A549 (cell line): ENCODE data around the gene SRP9. TPM values are rescaled to one million over a fixed set of nuclear protein-coding genes. Genes with fewer than 3 reads are reported as not detected.

Experiments used
- ATAC-seq, 2 experiments: fragments of 200-7000 bp in 1 of 2; fragments of >200 bp in 1 of 2; cut with Nextera tagmentation in 1 of 2; cut with Tn5 transposase in 1 of 2; 3 replicates each; pipeline versions ENCODE4 v1.8.0 to v1.9.1; 2018 to 2020; ENCODE audit warnings: mild to moderate bottlenecking in 1 of 2, moderate library complexity in 1 of 2
- CTCF ChIA-PET: fragments of 300-600 bp; sonication (Branson Sonifier 250); formaldehyde crosslinking; extraction: SDS; loops from one replicate; lab custom pipeline; 2021; ENCODE audit warnings: antibody characterized with exemption, inconsistent platforms; lab: Yijun Ruan, JAX
- POLR2A ChIA-PET: fragments of 350-600 bp; formaldehyde crosslinking; extraction: SDS; loops from one replicate; lab custom pipeline; 2021; ENCODE audit warnings: antibody characterized with exemption, inconsistent platforms; lab: Yijun Ruan, JAX
- DNase-seq, 2 experiments: peaks; one replicate each; pipeline versions ENCODE4 v3.0.0 to v3.0.0-alpha.2; 2011 to 2016; ENCODE audit warnings: low read depth in 1 of 2, low spot score in 1 of 2
- FAIRE-seq: peaks from 2 replicates; lab custom pipeline; 2011; peaks lifted over from hg19 to GRCh38; lab: Jason Lieb, UNC
- H3K27ac ChIP-seq, 2 experiments: fragments of >200 bp; sonication (Bioruptor Twin); formaldehyde crosslinking; 3 replicates each; pipeline ENCODE4 v1.5.1; 2016 to 2017
- H3K4me1 ChIP-seq: fragments of >200 bp; sonication (Bioruptor Twin); formaldehyde crosslinking; 3 replicates; pipeline ENCODE4 v1.6.1; 2016
- H3K4me2 ChIP-seq: fragments of >200 bp; sonication (Bioruptor Twin); formaldehyde crosslinking; 3 replicates; pipeline ENCODE4 v1.6.1; 2016
- H3K4me3 ChIP-seq: fragments of >200 bp; sonication (Bioruptor Twin); formaldehyde crosslinking; 3 replicates; pipeline ENCODE4 v1.5.1; 2016
- H3K9me3 ChIP-seq: fragments of >200 bp; sonication (Bioruptor Twin); formaldehyde crosslinking; 3 replicates; pipeline ENCODE4 v1.6.1; 2016
- CBX2 ChIP-seq: fragments of 200-600 bp; sonication (generic); IDR thresholded peaks from 2 replicates; pipeline ENCODE4 v1.6.1; 2016; ENCODE audit warnings: low read depth, mild to moderate bottlenecking, borderline replicate concordance
- CEBPB ChIP-seq, 2 experiments: fragments of >200 bp in 1 of 2; sonication (Bioruptor Twin) in 1 of 2; formaldehyde crosslinking in 1 of 2; IDR thresholded peaks; 2 replicates each; pipeline ENCODE4 v1.6.1; 2012 to 2016
- CHD4 ChIP-seq: fragments of 200-600 bp; sonication (generic); IDR thresholded peaks from 2 replicates; pipeline ENCODE4 v1.6.1; 2016; ENCODE audit warnings: antibody characterized with exemption, mild to moderate bottlenecking, borderline replicate concordance
- EP300 ChIP-seq, 2 experiments: fragments of >200 bp; sonication (Bioruptor Twin); formaldehyde crosslinking; IDR thresholded peaks; 2 replicates in 1 of 2; 3 replicates in 1 of 2; pipeline ENCODE4 v1.6.1; 2016 to 2017
- ESRRA ChIP-seq: fragments of 150-350 bp; IDR thresholded peaks from 2 replicates; pipeline ENCODE4 v1.6.1; 2014; ENCODE audit warnings: mild to moderate bottlenecking, low read length, borderline replicate concordance
- FOSL2 ChIP-seq, 2 experiments: fragments of 450-650 bp in 1 of 2; fragments of >200 bp in 1 of 2; sonication (Bioruptor Twin) in 1 of 2; formaldehyde crosslinking; IDR thresholded peaks; 2 replicates each; pipeline versions ENCODE4 v1.5.0 to v1.6.1; 2016 to 2020; ENCODE audit warnings: mild to moderate bottlenecking in 1 of 2, moderate library complexity in 1 of 2
- HOXA7 ChIP-seq: fragments of 250-450 bp; sonication (Bioruptor Pico); IDR thresholded peaks from 2 replicates; pipeline ENCODE4 v1.5.0; 2020; ENCODE audit warnings: mild to moderate bottlenecking, moderate library complexity
- MAFK ChIP-seq: fragments of 450-650 bp; IDR thresholded peaks from 2 replicates; pipeline ENCODE4 v1.6.1; 2014; ENCODE audit not compliant: partially characterized antibody
- MYC ChIP-seq: IDR thresholded peaks from 2 replicates; pipeline ENCODE4 v1.6.1; 2012; ENCODE audit warnings: mild to moderate bottlenecking, inconsistent platforms, low read length, improper control_type of control experiment, borderline replicate concordance
- POLR2AphosphoS2 ChIP-seq: conservative IDR thresholded peaks from 2 replicates; pipeline ENCODE4 v1.6.1; 2012; ENCODE audit warnings: low read length, improper control_type of control experiment, inconsistent platforms
- RAD21 ChIP-seq, 2 experiments: fragments of >200 bp in 1 of 2; sonication (Bioruptor Twin) in 1 of 2; formaldehyde crosslinking in 1 of 2; IDR thresholded peaks in 1 of 2; conservative IDR thresholded peaks in 1 of 2; 2 replicates in 1 of 2; 3 replicates in 1 of 2; pipeline ENCODE4 v1.6.1; 2012 to 2018; ENCODE audit warnings: inconsistent platforms in 1 of 2
- RARB ChIP-seq: fragments of 250-450 bp; sonication (Bioruptor Pico); IDR thresholded peaks from 2 replicates; pipeline ENCODE4 v1.8.0; 2021; ENCODE audit warnings: mild to moderate bottlenecking, moderate library complexity
- RFX5 ChIP-seq: fragments of 450-650 bp; IDR thresholded peaks from 2 replicates; pipeline ENCODE4 v1.7.1; 2014; ENCODE audit warnings: antibody characterized with exemption, mild to moderate bottlenecking, moderate library complexity
- TFCP2L1 ChIP-seq: fragments of 250-450 bp; sonication (Bioruptor Pico); IDR thresholded peaks from 2 replicates; pipeline ENCODE4 v1.5.0; 2021; ENCODE audit warnings: mild to moderate bottlenecking
- USF2 ChIP-seq: fragments of 450-650 bp; IDR thresholded peaks from 2 replicates; pipeline ENCODE4 v1.6.1; 2014; ENCODE audit warnings: antibody characterized with exemption
- ZFP36 ChIP-seq: fragments of 450-650 bp; IDR thresholded peaks from 2 replicates; pipeline ENCODE4 v1.6.1; 2014; ENCODE audit warnings: borderline replicate concordance; ENCODE audit not compliant: partially characterized antibody
- WGBS: methylation state at CpG from one replicate; pipeline ENCODE4 v1.1.6; 2017; ENCODE audit errors: missing lambda C conversion rate; 5-methylcytosine and 5-hydroxymethylcytosine counted together
- polyA plus RNA-seq, 4 experiments: library from polyadenylated mRNA; depleted of rRNA in 3 of 4; stranded (reverse); fragments of >200 nt; fragmentation: RNase III in 1 of 4; extraction: RNeasy Plus Mini Kit Qiagen cat#74134 plus additional on column Dnase treatment in 1 of 4; gene quantifications; 2 replicates in 3 of 4; 3 replicates in 1 of 4; pipeline ENCODE4 v1.2.3, GENCODE V29; 2011 to 2017
- TF ChIP-seq, protein P1 (sequence below): IDR thresholded peaks from 2 replicates; pipeline ENCODE4 v1.6.1; 2012
- TF ChIP-seq, protein P2 (sequence below): fragments of 150-350 bp; IDR thresholded peaks from 2 replicates; pipeline ENCODE4 v1.6.1; 2014; ENCODE audit warnings: low read depth, mild to moderate bottlenecking, low read length
- TF ChIP-seq, protein P3 (sequence below): IDR thresholded peaks from 2 replicates; pipeline ENCODE4 v1.6.1; 2012
- TF ChIP-seq, protein P4 (sequence below): fragments of 250-450 bp; sonication (Bioruptor Pico); IDR thresholded peaks from 2 replicates; pipeline ENCODE4 v1.5.0; 2021; ENCODE audit warnings: mild to moderate bottlenecking, moderate library complexity, borderline replicate concordance

SRP9 gene
- polyA plus RNA-seq, 2 of the 4 experiments (the other 2 are of a cell fraction): 352 to 629 TPM

GRCh38 chr1:225828706-225829345, 51.2 kb downstream of the SRP9 start (continued):
- TF ChIP-seq RFX5 (no peak), CEBPB (IDR thresholded peaks at IDR 0.05) (no peak)
- TF ChIP-seq, protein P1, sequence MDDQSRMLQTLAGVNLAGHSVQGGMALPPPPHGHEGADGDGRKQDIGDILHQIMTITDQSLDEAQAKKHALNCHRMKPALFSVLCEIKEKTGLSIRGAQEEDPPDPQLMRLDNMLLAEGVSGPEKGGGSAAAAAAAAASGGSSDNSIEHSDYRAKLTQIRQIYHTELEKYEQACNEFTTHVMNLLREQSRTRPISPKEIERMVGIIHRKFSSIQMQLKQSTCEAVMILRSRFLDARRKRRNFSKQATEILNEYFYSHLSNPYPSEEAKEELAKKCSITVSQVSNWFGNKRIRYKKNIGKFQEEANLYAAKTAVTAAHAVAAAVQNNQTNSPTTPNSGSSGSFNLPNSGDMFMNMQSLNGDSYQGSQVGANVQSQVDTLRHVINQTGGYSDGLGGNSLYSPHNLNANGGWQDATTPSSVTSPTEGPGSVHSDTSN: no peak

DNA sequence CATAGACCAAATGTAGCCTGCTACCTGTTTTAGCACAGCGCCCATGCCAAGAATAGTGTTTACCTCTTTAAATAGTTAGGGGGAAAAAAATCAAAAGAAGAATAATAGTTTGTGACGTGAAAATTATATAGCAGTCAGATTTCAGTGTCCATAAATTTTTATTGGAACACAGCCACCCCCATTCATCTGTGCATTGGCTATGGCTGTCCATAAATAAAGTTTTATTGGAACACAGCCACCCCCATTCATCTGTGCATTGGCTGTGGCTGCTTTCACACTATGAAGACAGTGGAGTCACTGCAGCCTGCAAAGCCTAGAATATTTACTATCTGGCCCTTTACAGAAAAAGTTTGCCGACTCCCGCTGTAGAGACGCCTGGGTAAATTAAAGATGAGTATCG, 53.2 kb downstream of the SRP9 start:
- CTCF ChIA-PET: interaction anchor here (0.6 to 1.6 kb wide), 3 partner anchors 20 to 51 kb away, joined by 3 to 6 read pairs (median 5); partner anchors contain the start of gene TMEM63A
- TF ChIP-seq EP300 (IDR thresholded peaks at IDR 0.05) (no peak), HOXA7 (CRISPR knock-in tag) (no peak), RAD21 (conservative IDR thresholded peaks at IDR 0.05 in 1 of 2, IDR thresholded peaks at IDR 0.05 in 1 of 2) (no peak), MYC (no peak), MAFK (no peak), ESRRA (no peak), RARB (CRISPR knock-in tag) (no peak)
- TF ChIP-seq, protein P2, sequence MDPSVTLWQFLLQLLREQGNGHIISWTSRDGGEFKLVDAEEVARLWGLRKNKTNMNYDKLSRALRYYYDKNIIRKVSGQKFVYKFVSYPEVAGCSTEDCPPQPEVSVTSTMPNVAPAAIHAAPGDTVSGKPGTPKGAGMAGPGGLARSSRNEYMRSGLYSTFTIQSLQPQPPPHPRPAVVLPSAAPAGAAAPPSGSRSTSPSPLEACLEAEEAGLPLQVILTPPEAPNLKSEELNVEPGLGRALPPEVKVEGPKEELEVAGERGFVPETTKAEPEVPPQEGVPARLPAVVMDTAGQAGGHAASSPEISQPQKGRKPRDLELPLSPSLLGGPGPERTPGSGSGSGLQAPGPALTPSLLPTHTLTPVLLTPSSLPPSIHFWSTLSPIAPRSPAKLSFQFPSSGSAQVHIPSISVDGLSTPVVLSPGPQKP: no peak
- TF ChIP-seq, all 56 proteins: peak for 0
- POLR2A ChIA-PET: no interaction called here
- DNase-seq (no peak), FAIRE-seq (no peak), ATAC-seq (no peak)
- Histone ChIP-seq H3K4me3 (no peak overlapping the region), H3K27ac (no peak overlapping the region), H3K4me2 (no peak overlapping the region), H3K9me3 (no peaks in the 10 kb centered on the region), H3K4me1 (peaks cover 9% of the 10 kb centered on the region; the same call in 2 of the 3 replicates)
- WGBS: 91% methylated on average over 6 of the region's 6 CpGs

GRCh38 chr1:225834417-225835329, 57.0 kb downstream of the SRP9 start:
- CTCF ChIA-PET: interaction anchor here (0.7 to 2.5 kb wide), 10 partner anchors 8 to 361 kb away, joined by 3 to 11 read pairs (median 4); partner anchors contain the start of gene EPHX1
- no peak overlapping the region for H3K4me2 ChIP-seq
- FAIRE-seq: no peak
- ATAC-seq: peak in 1 of 2 experiments; percentile 48; a peak in 3 of 6 replicates
- TF ChIP-seq CHD4 (no peak), ZFP36 (peak; percentile 68)
- TF ChIP-seq, all 56 proteins: peak for 1
- POLR2A ChIA-PET: interaction anchor here (0.6 kb wide), 1 partner anchor 328 kb away, joined by 4 read pairs; no protein-coding TSS in a partner anchor
- Histone ChIP-seq H3K27ac (no peak overlapping the region), H3K9me3 (no peaks in the 10 kb centered on the region), H3K4me3 (no peak overlapping the region), H3K4me1 (no peaks in the 10 kb centered on the region)
- no peak for DNase-seq
- 82% methylated on average over 7 of the region's 7 CpGs for WGBS

- ATAC-seq (no peak), FAIRE-seq (no peak), DNase-seq (no peak)
- 89% methylated on average over 3 of the region's 3 CpGs for WGBS
- H3K9me3 ChIP-seq: no peaks in the 10 kb centered on the region
- no peak overlapping the region for H3K4me2 ChIP-seq
- no peak overlapping the region for H3K4me3 ChIP-seq
- H3K4me1 ChIP-seq: no peaks in the 10 kb centered on the region
- ChIA-PET POLR2A (interaction anchor here (0.6 kb wide), 1 partner anchor 68 kb away, joined by 4 read pairs; no protein-coding TSS in a partner anchor), CTCF (interaction anchor here (0.7 to 2.2 kb wide), 5 partner anchors 9 to 362 kb away, joined by 3 to 9 read pairs (median 4); partner anchors contain the start of gene EPHX1)
- TF ChIP-seq RFX5 (no peak), MAFK (no peak), FOSL2 (IDR thresholded peaks at IDR 0.05) (no peak), FOSL2 (CRISPR knock-in tag; IDR thresholded peaks at IDR 0.05) (no peak), USF2 (no peak), POLR2AphosphoS2 (no peak), TFCP2L1 (no peak), CBX2 (no peak)
- TF ChIP-seq, protein P3, sequence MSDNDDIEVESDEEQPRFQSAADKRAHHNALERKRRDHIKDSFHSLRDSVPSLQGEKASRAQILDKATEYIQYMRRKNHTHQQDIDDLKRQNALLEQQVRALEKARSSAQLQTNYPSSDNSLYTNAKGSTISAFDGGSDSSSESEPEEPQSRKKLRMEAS: no peak
- TF ChIP-seq, protein P4, sequence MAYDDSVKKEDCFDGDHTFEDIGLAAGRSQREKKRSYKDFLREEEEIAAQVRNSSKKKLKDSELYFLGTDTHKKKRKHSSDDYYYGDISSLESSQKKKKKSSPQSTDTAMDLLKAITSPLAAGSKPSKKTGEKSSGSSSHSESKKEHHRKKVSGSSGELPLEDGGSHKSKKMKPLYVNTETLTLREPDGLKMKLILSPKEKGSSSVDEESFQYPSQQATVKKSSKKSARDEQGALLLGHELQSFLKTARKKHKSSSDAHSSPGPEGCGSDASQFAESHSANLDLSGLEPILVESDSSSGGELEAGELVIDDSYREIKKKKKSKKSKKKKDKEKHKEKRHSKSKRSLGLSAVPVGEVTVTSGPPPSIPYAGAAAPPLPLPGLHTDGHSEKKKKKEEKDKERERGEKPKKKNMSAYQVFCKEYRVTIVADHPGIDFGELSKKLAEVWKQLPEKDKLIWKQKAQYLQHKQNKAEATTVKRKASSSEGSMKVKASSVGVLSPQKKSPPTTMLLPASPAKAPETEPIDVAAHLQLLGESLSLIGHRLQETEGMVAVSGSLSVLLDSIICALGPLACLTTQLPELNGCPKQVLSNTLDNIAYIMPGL (CRISPR knock-in tag): no peak
- TF ChIP-seq, protein P2: no peak
- no peak overlapping the region for H3K27ac ChIP-seq
These were observed 58.2 kb downstream of the SRP9 start for GRCh38 chr1:225835856-225836255.
